H9 (cell line): ENCODE measurements around the gene MS4A14. TPM values are rescaled to one million over a fixed set of nuclear protein-coding genes. Genes with fewer than 3 reads are reported as not detected.

ENCODE experiments used
- DNase-seq: peaks from one replicate; pipeline ENCODE4 v3.0.0-alpha.2; 2017
- H2AFZ ChIP-seq: one replicate; pipeline ENCODE4 v1.6.1; 2013; ENCODE audit warnings: mild to moderate bottlenecking, low read length, control low read depth, moderate library complexity
- H2AK5ac ChIP-seq: 2 replicates; pipeline ENCODE4 v1.6.1; 2013; ENCODE audit warnings: low read length, control low read depth, mixed read lengths; ENCODE audit not compliant: insufficient read length
- H2BK120ac ChIP-seq: one replicate; pipeline ENCODE4 v1.6.1; 2013; ENCODE audit warnings: low read depth, mild to moderate bottlenecking, low read length, control low read depth, inconsistent platforms; ENCODE audit not compliant: poor library complexity, severe bottlenecking
- H2BK12ac ChIP-seq: 2 replicates; pipeline ENCODE4 v1.6.1; 2013; ENCODE audit warnings: low read length, control low read depth, mixed read lengths, low read depth; ENCODE audit not compliant: insufficient read length
- H2BK15ac ChIP-seq: 2 replicates; pipeline ENCODE4 v1.6.1; 2013; ENCODE audit warnings: low read depth, low read length, control low read depth
- H2BK20ac ChIP-seq: one replicate; pipeline ENCODE4 v1.6.1; 2013; ENCODE audit warnings: low read depth, mild to moderate bottlenecking, low read length, control low read depth, inconsistent platforms; ENCODE audit not compliant: poor library complexity, severe bottlenecking
- H2BK5ac ChIP-seq: 2 replicates; pipeline ENCODE4 v1.6.1; 2013; ENCODE audit warnings: low read length, control low read depth, mixed read lengths; ENCODE audit not compliant: insufficient read length
- H3K14ac ChIP-seq: 2 replicates; pipeline ENCODE4 v1.6.1; 2013; ENCODE audit warnings: low read length, control low read depth; ENCODE audit not compliant: insufficient read depth
- H3K18ac ChIP-seq: 2 replicates; pipeline ENCODE4 v1.6.1; 2013; ENCODE audit warnings: low read depth, mild to moderate bottlenecking, mixed read lengths, low read length, control low read depth; ENCODE audit not compliant: insufficient read length
- H3K23ac ChIP-seq: 2 replicates; pipeline ENCODE4 v1.6.1; 2013; ENCODE audit warnings: low read length, control low read depth, mixed read lengths, low read depth; ENCODE audit not compliant: insufficient read length
- H3K23me2 ChIP-seq: 2 replicates; pipeline ENCODE4 v1.6.1; 2013; ENCODE audit warnings: low read depth, mild to moderate bottlenecking, mixed read lengths, low read length, control low read depth; ENCODE audit not compliant: insufficient read length, poor library complexity, severe bottlenecking
- H3K27ac ChIP-seq: 2 replicates; pipeline ENCODE4 v1.5.1; 2013; ENCODE audit warnings: low read length, control low read depth, mixed read lengths, low read depth; ENCODE audit not compliant: insufficient read length
- H3K27me3 ChIP-seq: 2 replicates; pipeline ENCODE4 v1.6.1; 2013; ENCODE audit warnings: low read length, control low read depth, inconsistent platforms; ENCODE audit not compliant: insufficient read depth
- H3K4ac ChIP-seq: 2 replicates; pipeline ENCODE4 v1.6.1; 2013; ENCODE audit warnings: low read depth, mild to moderate bottlenecking, control low read depth, inconsistent platforms, low read length, moderate library complexity
- H3K4me1 ChIP-seq: 2 replicates; pipeline ENCODE4 v1.6.1; 2013; ENCODE audit warnings: low read length, control low read depth, inconsistent platforms; ENCODE audit not compliant: insufficient read depth
- H3K4me2 ChIP-seq: 2 replicates; pipeline ENCODE4 v1.6.1; 2013; ENCODE audit warnings: low read length, control low read depth, mixed read lengths; ENCODE audit not compliant: insufficient read length, insufficient read depth
- H3K56ac ChIP-seq: 2 replicates; pipeline ENCODE4 v1.6.1; 2013; ENCODE audit warnings: low read depth, mild to moderate bottlenecking, mixed read lengths, low read length, control low read depth; ENCODE audit not compliant: insufficient read length
- H3K79me1 ChIP-seq: 2 replicates; pipeline ENCODE4 v1.6.1; 2013; ENCODE audit warnings: low read depth, mild to moderate bottlenecking, moderate library complexity, low read length, control low read depth, inconsistent platforms; ENCODE audit not compliant: insufficient read depth, poor library complexity, severe bottlenecking
- H3K79me2 ChIP-seq: 2 replicates; pipeline ENCODE4 v1.6.1; 2013; ENCODE audit warnings: low read length, control low read depth, inconsistent platforms; ENCODE audit not compliant: insufficient read depth
- H3K9ac ChIP-seq: 2 replicates; pipeline ENCODE4 v1.6.1; 2013; ENCODE audit warnings: low read length, control low read depth, mixed read lengths; ENCODE audit not compliant: insufficient read length; ENCODE audit errors: extremely low read depth
- H3K9me3 ChIP-seq: one replicate; pipeline ENCODE4 v1.6.1; 2013; ENCODE audit warnings: low read depth, low read length, inconsistent platforms; ENCODE audit not compliant: control insufficient read depth
- H3T11ph ChIP-seq: one replicate; pipeline ENCODE4 v1.6.1; 2013; ENCODE audit warnings: mild to moderate bottlenecking, low read length, control low read depth, inconsistent platforms
- H4K20me1 ChIP-seq: one replicate; pipeline ENCODE4 v1.6.1; 2013; ENCODE audit not compliant: control insufficient read depth, insufficient read length, insufficient read depth
- H4K5ac ChIP-seq: 2 replicates; pipeline ENCODE4 v1.6.1; 2013; ENCODE audit warnings: low read depth, mild to moderate bottlenecking, mixed read lengths, low read length, control low read depth; ENCODE audit not compliant: insufficient read length
- H4K8ac ChIP-seq: replicated peaks from 2 replicates; pipeline ENCODE4 v1.6.1; 2013; ENCODE audit warnings: low read length, control low read depth, mixed read lengths, low read depth; ENCODE audit not compliant: insufficient read length
- H4K91ac ChIP-seq: 2 replicates; pipeline ENCODE4 v1.6.1; 2013; ENCODE audit warnings: low read depth, mild to moderate bottlenecking, moderate library complexity, mixed read lengths, low read length, control low read depth; ENCODE audit not compliant: insufficient read length
- H3K27ac Mint-ChIP-seq, 3 experiments: 2 replicates in 2 of 3; 3 replicates in 1 of 3; pipeline ENCODE4 v1.8.0; 2020 to 2021; ENCODE audit warnings: mixed read lengths in 3 of 3, mild to moderate bottlenecking in 1 of 3, moderate library complexity in 1 of 3
- H3K27me3 Mint-ChIP-seq: 2 replicates; pipeline ENCODE4 v1.8.0; 2021; ENCODE audit warnings: low read depth, mild to moderate bottlenecking, moderate library complexity, mixed read lengths
- H3K36me3 Mint-ChIP-seq, 3 experiments: 2 replicates in 2 of 3; 3 replicates in 1 of 3; pipeline ENCODE4 v1.8.0; 2020 to 2021; ENCODE audit warnings: low read depth in 3 of 3, mixed read lengths in 3 of 3; ENCODE audit not compliant: insufficient read depth in 1 of 3
- H3K4me1 Mint-ChIP-seq, 2 experiments: 2 replicates each; pipeline ENCODE4 v1.8.0; 2020; ENCODE audit warnings: mixed read lengths in 2 of 2
- H3K4me3 Mint-ChIP-seq, 2 experiments: 2 replicates in 1 of 2; 3 replicates in 1 of 2; pipeline ENCODE4 v1.8.0; 2020 to 2021; ENCODE audit warnings: mild to moderate bottlenecking in 2 of 2, mixed read lengths in 2 of 2, moderate library complexity in 1 of 2
- H3K9me3 Mint-ChIP-seq, 2 experiments: 2 replicates in 1 of 2; 3 replicates in 1 of 2; pipeline ENCODE4 v1.8.0; 2020; ENCODE audit warnings: mild to moderate bottlenecking in 2 of 2, mixed read lengths in 2 of 2, moderate library complexity in 1 of 2
- CTCF ChIP-seq: fragments of 200-600 bp; sonication (generic); conservative IDR thresholded peaks from 3 replicates; pipeline ENCODE4 v1.8.0; 2021; ENCODE audit warnings: antibody characterized with exemption, mild to moderate bottlenecking
- WGBS: extraction: QIAGEN DNeasy Blood & Tissue Kit; methylation state at CpG from one replicate; pipeline ENCODE4 v1.1.7; 2013; ENCODE audit warnings: missing lambda C conversion rate, low lambda C conversion rate, mixed read lengths; ENCODE audit not compliant: insufficient read length; ENCODE audit errors: extremely low coverage; 5-methylcytosine and 5-hydroxymethylcytosine counted together
- total RNA-seq: library from RNA; stranded (reverse); gene quantifications from 2 replicates; pipeline ENCODE4 v1.2.1, GENCODE V29; 2021

Gene MS4A14
- total RNA-seq, 1 experiment from 2014 or later = not detected

DNA sequence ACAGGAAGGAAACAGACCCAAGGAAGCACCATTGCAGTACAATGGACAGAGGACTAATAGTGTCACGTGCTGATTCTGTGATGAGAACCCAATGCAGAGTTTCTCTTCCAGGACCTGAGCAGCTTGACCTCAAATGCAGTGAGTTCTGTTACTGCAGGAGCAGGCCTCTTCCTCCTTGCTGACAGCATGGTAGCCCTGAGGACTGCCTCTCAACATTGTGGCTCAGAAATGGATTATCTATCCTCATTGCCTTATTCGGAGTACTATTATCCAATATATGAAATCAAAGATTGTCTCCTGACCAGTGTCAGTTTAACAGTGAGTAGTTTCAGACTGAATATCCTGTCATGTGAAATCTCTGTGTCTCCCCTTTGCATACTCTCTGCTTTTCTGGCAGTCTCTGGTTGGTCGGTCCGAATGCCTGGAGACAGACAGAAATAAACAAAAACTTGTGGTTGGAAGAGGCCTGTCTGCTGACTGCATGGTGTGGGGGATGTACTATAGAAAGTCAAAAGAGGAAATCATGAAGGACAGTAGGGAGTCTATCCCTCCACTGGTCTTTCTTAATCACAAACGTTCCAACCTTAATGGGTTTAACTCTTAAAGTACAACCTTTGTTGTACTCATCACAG lies 6.9 kb upstream of the MS4A14 start:
- Histone ChIP-seq H3K9me3 (no peaks in the 10 kb centered on the region), H2BK20ac (no peak overlapping the region), H2AK5ac (no peak overlapping the region), H4K5ac (no peak overlapping the region), H3K27me3 (no peaks in the 10 kb centered on the region), H4K8ac (no peak overlapping the region), H3T11ph (no peak overlapping the region), H3K4ac (no peak overlapping the region), H2BK5ac (no peak overlapping the region), H2BK120ac (no peak overlapping the region), H3K23ac (no peak overlapping the region), H2BK15ac (no peak overlapping the region), H3K79me2 (no peaks in the 10 kb centered on the region), H4K20me1 (no peaks in the 10 kb centered on the region), H2AFZ (no peak overlapping the region), H3K23me2 (no peaks in the 10 kb centered on the region), H4K91ac (no peak overlapping the region), H3K4me2 (no peak overlapping the region), H3K18ac (no peak overlapping the region), H3K14ac (no peak overlapping the region), H3K56ac (no peak overlapping the region), H3K4me1 (no peaks in the 10 kb centered on the region), H3K9ac (no peak overlapping the region), H2BK12ac (no peak overlapping the region), H3K27ac (no peak overlapping the region), H3K79me1 (no peaks in the 10 kb centered on the region)
- Mint-ChIP-seq H3K27me3 (no peaks in the 10 kb centered on the region), H3K4me3 (no peak overlapping the region), H3K9me3 (no peaks in the 10 kb centered on the region), H3K27ac (no peak overlapping the region; a peak in 1 of 7 replicates), H3K4me1 (peaks cover 3 to 4% of the 10 kb centered on the region in 2 experiments), H3K36me3 (no peaks in the 10 kb centered on the region)
- no peak for TF ChIP-seq CTCF
- WGBS = no CpG with 5 or more reads among the region's 5 CpGs
- no peak for DNase-seq
